ENCODE measurements around the gene SEMA5A.

The SEMA5A gene

GRCh38 chr5:9513827-9514226 lies 32.0 kb downstream of the SEMA5A start:
- no peak for DNase-seq

- no peak for DNase-seq
These were observed 33.4 kb downstream of the SEMA5A start for GRCh38 chr5:9512457-9512856.

GRCh38 chr5:9507974-9508373 lies 37.9 kb downstream of the SEMA5A start:
- no peak for DNase-seq

GRCh38 chr5:9505225-9505624 lies 40.6 kb downstream of the SEMA5A start:
- DNase-seq, result no peak

GRCh38 chr5:9502864-9503263 lies 43.0 kb downstream of the SEMA5A start:
- no peak for DNase-seq

- DNase-seq, result no peak
These were observed 43.6 kb downstream of the SEMA5A start for GRCh38 chr5:9502050-9502834.

- no peak for DNase-seq
These were observed 45.2 kb downstream of the SEMA5A start for GRCh38 chr5:9500625-9501024.

GRCh38 chr5:9500193-9500592 lies 45.7 kb downstream of the SEMA5A start:
- no peak for DNase-seq

GRCh38 chr5:9499498-9499876 lies 46.4 kb downstream of the SEMA5A start:
- no peak for DNase-seq

- peak in 1 of 2 donors; percentile 0 for DNase-seq
These were observed 47.1 kb downstream of the SEMA5A start for GRCh38 chr5:9498541-9499497.

GRCh38 chr5:9497347-9497746 lies 48.5 kb downstream of the SEMA5A start:
- DNase-seq, result no peak

- DNase-seq, result no peak
These were observed 49.1 kb downstream of the SEMA5A start for GRCh38 chr5:9496801-9497200.

- DNase-seq, result no peak
These were observed 50.8 kb downstream of the SEMA5A start for GRCh38 chr5:9495121-9495520.

GRCh38 chr5:9494301-9494700 lies 51.6 kb downstream of the SEMA5A start:
- no peak for DNase-seq

GRCh38 chr5:9490494-9491097 lies 55.3 kb downstream of the SEMA5A start:
- no peak for DNase-seq

GRCh38 chr5:9483779-9484178 lies 62.1 kb downstream of the SEMA5A start:
- DNase-seq, result no peak

GRCh38 chr5:9483243-9483642 lies 62.6 kb downstream of the SEMA5A start:
- DNase-seq, result no peak

GRCh38 chr5:9482381-9482780 lies 63.5 kb downstream of the SEMA5A start:
- DNase-seq, result no peak

- DNase-seq, result no peak
These were observed 65.4 kb downstream of the SEMA5A start for GRCh38 chr5:9480499-9480898.

GRCh38 chr5:9479990-9480389 lies 65.9 kb downstream of the SEMA5A start:
- DNase-seq, result no peak

GRCh38 chr5:9479361-9479760 lies 66.5 kb downstream of the SEMA5A start:
- no peak for DNase-seq

- DNase-seq, result no peak
These were observed 68.3 kb downstream of the SEMA5A start for GRCh38 chr5:9477537-9477936.

GRCh38 chr5:9474219-9475002 lies 71.5 kb downstream of the SEMA5A start:
- no peak for DNase-seq

Data from stimulated activated CD4-positive, alpha-beta T cell treated with anti-CD3 and anti-CD28 coated beads, Interleukin-2, amount 100 ng/mL, for 24 hours (primary cell).